Adipocyte (in vitro differentiated cells): ENCODE results near the gene CCDC59.
"Not testable (repeated sequence)": the region's sequence is repeated elsewhere in the genome, so short reads cannot be mapped to it uniquely, and the experiment has no call there.

Experiments
- DNase-seq: peaks from one replicate; pipeline ENCODE4 v3.0.0-alpha.2; 2015; ENCODE audit warnings: low read depth
- H3K27me3 ChIP-seq: replicated peaks from 2 replicates; pipeline ENCODE4 v1.7.0; 2013; ENCODE audit warnings: mild to moderate bottlenecking, low read length, moderate library complexity; ENCODE audit not compliant: control insufficient read depth, insufficient read depth
- H3K36me3 ChIP-seq: 2 replicates; pipeline ENCODE4 v1.7.0; 2013; ENCODE audit warnings: low read length, mild to moderate bottlenecking, moderate library complexity; ENCODE audit not compliant: control insufficient read depth, insufficient read depth, severe bottlenecking
- H3K4me1 ChIP-seq: 2 replicates; pipeline ENCODE4 v1.7.0; 2013; ENCODE audit warnings: mild to moderate bottlenecking, low read length, moderate library complexity; ENCODE audit not compliant: control insufficient read depth, insufficient read depth
- H3K4me3 ChIP-seq: 2 replicates; pipeline ENCODE4 v1.7.0; 2013; ENCODE audit warnings: mild to moderate bottlenecking, low read length, moderate library complexity
- H3K9ac ChIP-seq: 2 replicates; pipeline ENCODE4 v1.7.0; 2013; ENCODE audit warnings: mild to moderate bottlenecking, low read length, moderate library complexity
- H3K9me3 ChIP-seq: 2 replicates; pipeline ENCODE4 v1.7.0; 2013; ENCODE audit warnings: mild to moderate bottlenecking, low read length, moderate library complexity; ENCODE audit not compliant: control insufficient read depth

CCDC59 gene

DNA sequence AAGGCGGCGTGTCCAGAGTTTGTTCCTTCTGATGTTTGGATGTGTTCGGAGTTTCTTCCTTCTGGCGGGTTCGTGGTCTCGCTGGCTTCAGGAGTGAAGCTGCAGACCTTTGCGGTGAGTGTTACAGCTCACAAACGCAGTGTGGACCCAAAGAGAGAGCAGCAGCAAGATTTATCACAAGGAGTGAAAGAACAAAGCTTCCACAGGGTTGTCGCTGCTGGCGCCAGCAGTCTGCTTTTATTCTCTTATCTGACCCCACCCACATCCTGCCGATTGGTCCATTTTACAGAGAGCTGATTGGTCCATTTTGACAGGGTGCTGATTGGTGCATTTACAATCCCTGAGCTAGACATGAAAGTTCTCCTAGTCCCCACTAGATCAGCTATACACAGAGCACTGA lies 2.6 kb upstream of the CCDC59 start:
- not testable (repeated sequence) for H3K4me3 ChIP-seq, H3K9ac ChIP-seq, H3K27me3 ChIP-seq, DNase-seq, H3K36me3 ChIP-seq, H3K9me3 ChIP-seq
- peaks cover 30% of the 10 kb centered on the region for H3K4me1 ChIP-seq

DNA sequence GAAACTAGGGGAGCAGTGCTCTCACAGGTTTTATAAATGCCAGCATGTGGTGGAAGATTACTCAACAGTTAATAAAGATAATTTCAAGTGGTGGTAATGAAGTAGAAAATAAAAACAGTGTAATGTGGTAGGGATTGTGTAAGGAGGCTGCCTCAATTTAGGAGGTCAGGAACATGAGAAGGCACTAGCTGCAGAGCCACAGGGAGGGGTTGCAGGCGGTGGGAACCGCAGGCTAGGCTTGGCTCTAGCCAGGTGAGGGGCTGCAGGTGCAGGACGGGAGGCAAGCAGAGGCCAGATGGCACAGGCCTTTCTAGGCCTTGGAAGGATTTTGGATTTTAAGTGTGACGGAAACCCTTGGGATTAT lies 910 bp upstream of the CCDC59 start:
- Histone ChIP-seq H3K4me3 (peak overlapping the region; percentile 95), H3K27me3 (no peaks in the 10 kb centered on the region), H3K9ac (peak overlapping the region; percentile 90), H3K4me1 (peaks cover 28% of the 10 kb centered on the region), H3K36me3 (peaks cover 13% of the 10 kb centered on the region), H3K9me3 (no peaks in the 10 kb centered on the region)
- peak; percentile 45 for DNase-seq

DNA sequence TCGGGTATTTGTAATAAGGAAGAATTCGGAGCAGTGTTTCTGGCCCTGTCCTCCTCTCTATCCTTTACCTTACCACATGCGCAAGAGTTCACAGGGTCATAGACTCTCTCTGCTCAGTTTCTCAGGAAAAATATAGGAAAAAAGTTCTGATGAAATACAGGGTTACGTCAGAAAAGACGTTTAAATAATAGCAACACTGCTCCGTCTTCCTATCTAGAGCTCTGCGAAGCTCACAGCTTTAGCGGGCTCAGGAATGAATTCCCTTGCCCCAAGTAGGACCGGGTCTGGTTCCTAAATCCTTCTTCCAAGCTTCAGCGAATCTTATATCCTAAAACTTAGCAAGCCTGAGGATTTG lies 365 bp downstream of the CCDC59 start:
- Histone ChIP-seq H3K36me3 (peaks cover 26% of the 10 kb centered on the region), H3K9me3 (no peaks in the 10 kb centered on the region), H3K27me3 (no peaks in the 10 kb centered on the region), H3K4me1 (peaks cover 25% of the 10 kb centered on the region), H3K9ac (peak overlapping the region; percentile 90), H3K4me3 (peak overlapping the region; percentile 95)
- peak; percentile 52 for DNase-seq

DNA sequence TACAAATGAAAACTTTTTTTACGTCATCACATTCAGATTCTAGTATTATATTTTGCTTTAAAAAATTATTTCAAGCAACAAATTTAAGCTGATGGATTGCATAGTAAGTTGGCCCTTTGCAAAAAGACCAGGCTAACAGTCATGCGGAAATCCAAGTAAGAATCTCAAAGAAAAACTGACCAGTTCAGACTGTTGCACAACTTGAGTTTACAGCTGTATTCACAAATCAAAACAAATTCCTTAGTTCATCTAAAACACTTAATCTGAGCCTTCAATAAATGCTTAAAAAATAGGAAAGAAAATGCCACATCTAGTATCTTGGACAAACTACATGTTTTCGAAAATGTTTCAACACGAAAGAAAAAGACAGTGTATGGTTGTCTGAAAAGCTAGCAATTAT lies 847 bp downstream of the CCDC59 start:
- Histone ChIP-seq H3K4me1 (peaks cover 25% of the 10 kb centered on the region), H3K36me3 (peaks cover 31% of the 10 kb centered on the region), H3K27me3 (no peaks in the 10 kb centered on the region), H3K9me3 (no peaks in the 10 kb centered on the region), H3K9ac (peak overlapping the region; percentile 90), H3K4me3 (peak overlapping the region; percentile 95)
- peak; percentile 18 for DNase-seq

DNA sequence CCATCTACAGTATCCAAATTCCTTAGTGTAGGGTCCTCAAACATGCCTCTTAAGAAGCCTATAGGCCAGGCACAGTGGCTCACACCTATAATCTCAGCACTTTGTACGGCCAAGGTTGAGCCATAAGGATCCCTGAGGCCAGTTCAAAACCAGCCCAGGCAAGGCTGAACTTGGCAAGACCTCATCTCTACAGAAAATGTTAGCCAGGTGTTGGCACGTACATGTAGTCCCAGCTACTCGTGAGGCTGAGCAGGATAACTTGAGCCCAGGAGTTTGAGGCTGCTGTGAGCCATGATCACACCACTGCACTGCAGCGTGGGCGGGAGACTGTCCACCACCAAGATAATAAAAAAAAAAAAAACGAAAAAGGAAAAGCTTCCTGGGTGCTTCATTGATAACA lies 6.8 kb downstream of the CCDC59 start:
- DNase-seq: no peak
- H3K36me3 ChIP-seq: peaks cover 60% of the 10 kb centered on the region
- no peak overlapping the region for H3K4me3 ChIP-seq
- no peaks in the 10 kb centered on the region for H3K9me3 ChIP-seq
- H3K4me1 ChIP-seq: peaks cover 4% of the 10 kb centered on the region
- no peaks in the 10 kb centered on the region for H3K27me3 ChIP-seq
- no peak overlapping the region for H3K9ac ChIP-seq

DNA sequence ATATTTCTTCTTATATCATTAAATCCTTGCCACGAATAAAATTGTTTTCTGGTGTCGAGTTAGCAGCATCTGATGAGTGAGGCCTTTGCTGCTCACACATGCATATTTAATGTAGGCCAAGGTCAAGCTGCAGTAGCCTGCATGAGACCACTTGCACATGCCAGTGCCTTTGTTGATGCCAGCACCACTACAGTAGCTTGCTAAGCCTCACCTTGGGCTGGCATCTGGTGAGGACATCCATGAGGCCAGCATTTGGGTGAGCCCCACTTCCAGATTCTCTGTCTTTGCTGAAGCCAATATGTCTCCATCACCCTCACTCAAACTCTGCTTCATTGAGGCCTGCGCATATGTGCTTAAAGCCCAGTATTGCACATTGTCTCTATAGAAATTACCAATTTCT lies 8.0 kb downstream of the CCDC59 start:
- Histone ChIP-seq H3K4me1 (no peaks in the 10 kb centered on the region), H3K9me3 (no peaks in the 10 kb centered on the region), H3K9ac (no peak overlapping the region), H3K36me3 (peaks cover 57% of the 10 kb centered on the region), H3K4me3 (no peak overlapping the region), H3K27me3 (no peaks in the 10 kb centered on the region)
- no peak for DNase-seq

DNA sequence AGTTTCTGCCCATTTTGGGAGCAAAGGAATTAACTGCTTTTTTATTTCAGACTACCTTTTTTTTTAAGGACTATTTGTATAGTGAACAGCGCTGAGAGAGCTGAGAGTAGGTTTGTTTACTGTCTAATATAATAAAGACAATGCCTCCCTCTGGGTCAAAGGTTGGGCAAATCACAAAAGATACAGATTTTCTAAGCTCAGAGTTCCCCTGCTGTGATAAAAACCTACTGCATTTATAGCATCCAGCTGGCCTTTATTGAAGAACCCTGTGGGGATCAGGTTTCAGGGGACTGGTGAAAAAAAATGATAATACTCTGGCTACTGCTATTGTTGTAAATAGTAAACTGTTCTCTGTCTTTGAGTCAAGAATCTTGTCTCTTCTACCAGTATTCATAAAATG lies 28.7 kb downstream of the CCDC59 start:
- Histone ChIP-seq H3K36me3 (no peaks in the 10 kb centered on the region), H3K9ac (no peak overlapping the region), H3K9me3 (no peaks in the 10 kb centered on the region), H3K4me3 (no peak overlapping the region), H3K4me1 (peaks cover 7% of the 10 kb centered on the region), H3K27me3 (no peaks in the 10 kb centered on the region)
- DNase-seq: peak; percentile 17

DNA sequence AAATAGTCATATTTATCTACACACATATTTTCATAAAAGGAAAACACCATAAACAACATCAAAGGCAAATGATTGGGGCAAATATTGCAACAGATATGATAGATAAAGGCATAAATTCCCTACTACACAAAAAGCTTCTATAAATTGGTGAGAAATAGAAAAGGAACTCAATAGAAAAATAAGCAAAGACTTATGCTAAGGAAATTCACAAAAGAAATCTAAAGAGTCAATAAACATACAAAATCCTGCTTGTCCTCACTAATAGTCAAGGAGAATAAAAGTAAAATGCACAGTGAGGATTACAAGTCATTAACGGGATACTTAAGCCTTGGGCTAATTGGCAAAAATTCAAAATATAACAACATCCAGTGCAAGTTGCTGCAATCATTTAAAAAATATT lies 30.3 kb downstream of the CCDC59 start:
- Histone ChIP-seq H3K27me3 (no peaks in the 10 kb centered on the region), H3K36me3 (no peaks in the 10 kb centered on the region), H3K4me3 (no peak overlapping the region), H3K9ac (no peak overlapping the region), H3K4me1 (peaks cover 7% of the 10 kb centered on the region), H3K9me3 (no peaks in the 10 kb centered on the region)
- DNase-seq: no peak

DNA sequence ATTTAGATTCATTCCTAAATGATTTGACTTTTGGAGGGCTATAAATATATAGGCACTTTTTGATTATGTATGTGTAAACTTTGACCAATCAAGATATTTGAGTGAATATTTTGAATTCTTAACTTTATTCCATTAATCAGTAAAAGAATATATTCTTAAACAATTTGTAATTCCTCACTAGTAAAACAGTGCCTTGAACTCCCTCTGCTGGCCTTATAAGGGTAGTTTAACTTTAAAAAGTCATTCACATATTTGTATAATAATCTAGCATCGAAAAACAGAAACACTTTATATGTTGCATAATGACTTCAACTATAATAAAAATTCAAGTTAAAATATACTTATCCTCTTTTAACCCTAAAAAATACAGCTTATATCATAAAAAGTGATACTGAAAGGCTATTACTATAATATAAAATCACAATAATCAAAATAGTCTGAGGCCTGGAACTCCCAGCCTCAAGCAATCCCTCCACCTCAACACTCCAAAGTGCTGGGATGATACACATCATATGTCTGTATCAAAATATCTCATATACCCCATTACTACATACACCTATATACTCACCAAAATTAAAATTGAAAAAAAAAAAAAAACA lies 31.2 kb downstream of the CCDC59 start:
- peak; percentile 77 for DNase-seq
- Histone ChIP-seq H3K9me3 (no peaks in the 10 kb centered on the region), H3K4me3 (no peak overlapping the region), H3K27me3 (no peaks in the 10 kb centered on the region), H3K9ac (peak overlapping the region; percentile 10), H3K36me3 (no peaks in the 10 kb centered on the region), H3K4me1 (peaks cover 7% of the 10 kb centered on the region)

DNA sequence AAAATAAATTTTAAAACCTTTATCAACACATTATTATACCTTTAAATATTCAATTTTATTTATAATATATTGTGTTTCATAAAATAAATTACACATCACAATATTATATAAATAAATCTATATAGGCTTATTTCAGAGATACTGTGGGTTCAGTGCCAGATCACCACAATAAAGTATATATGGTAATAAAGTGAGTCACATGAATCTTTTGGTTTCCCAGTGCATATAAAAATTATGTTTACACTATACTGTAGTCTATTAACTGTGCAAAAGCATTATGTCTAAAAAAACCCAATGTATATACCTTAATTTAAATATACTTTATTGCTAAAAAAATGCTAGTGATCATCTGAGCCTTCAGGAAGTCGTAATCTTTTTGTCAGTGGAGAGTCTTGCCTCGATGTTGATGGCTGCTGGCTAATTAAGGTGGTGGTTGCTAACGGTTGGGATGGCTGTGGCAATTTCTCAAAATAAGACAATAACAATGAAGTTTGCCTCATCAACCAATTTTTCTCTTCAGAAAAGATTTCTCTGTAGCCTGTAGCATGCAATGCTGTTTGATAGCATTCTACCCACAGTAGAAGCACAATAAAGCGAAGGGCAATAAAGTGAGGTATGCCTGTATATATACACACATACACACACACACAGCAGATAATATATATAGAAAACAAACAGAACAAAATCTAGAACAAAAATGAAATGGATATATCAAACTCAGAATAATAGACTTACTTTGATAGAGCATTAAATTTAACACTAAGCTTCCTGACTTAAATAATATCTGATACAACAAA lies 32.4 kb downstream of the CCDC59 start:
- H3K9me3 ChIP-seq: no peaks in the 10 kb centered on the region
- H3K36me3 ChIP-seq: no peaks in the 10 kb centered on the region
- no peak overlapping the region for H3K9ac ChIP-seq
- no peak overlapping the region for H3K4me3 ChIP-seq
- no peak for DNase-seq
- peaks cover 7% of the 10 kb centered on the region for H3K4me1 ChIP-seq
- no peaks in the 10 kb centered on the region for H3K27me3 ChIP-seq

DNA sequence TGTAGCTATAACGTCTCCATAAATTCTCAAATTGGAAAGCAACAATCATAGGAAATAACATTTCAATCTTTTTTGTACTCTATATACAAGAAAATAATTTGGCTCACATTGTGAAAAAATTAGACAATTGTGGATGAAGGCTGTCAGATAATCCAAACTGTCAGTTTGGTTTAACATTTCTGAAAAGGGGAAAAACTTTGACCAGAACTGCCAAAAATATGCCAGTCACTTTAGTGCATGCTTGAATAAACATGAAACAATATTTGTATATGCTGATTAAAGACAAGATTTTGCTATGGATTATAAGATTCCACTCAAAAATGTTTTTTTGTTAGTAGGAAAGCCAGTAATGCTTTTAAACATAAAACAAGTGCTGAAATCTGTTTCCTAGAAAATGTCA lies 38.9 kb downstream of the CCDC59 start:
- Histone ChIP-seq H3K36me3 (no peaks in the 10 kb centered on the region), H3K4me3 (no peak overlapping the region), H3K9me3 (no peaks in the 10 kb centered on the region), H3K4me1 (no peaks in the 10 kb centered on the region), H3K9ac (no peak overlapping the region), H3K27me3 (no peaks in the 10 kb centered on the region)
- no peak for DNase-seq
